Left lung (tissue), 10 donors: ENCODE data around the gene RCVRN. TPM values are rescaled to one million over a fixed set of nuclear protein-coding genes. Genes with fewer than 3 reads are reported as not detected.

Source experiments
- ATAC-seq: fragments of 200-7000 bp; cut with Tn5 transposase; one replicate; pipeline ENCODE4 v1.9.1; 2020; ENCODE audit warnings: moderate library complexity
- DNase-seq, 4 donors: peaks; one replicate each; pipeline ENCODE4 v3.0.0-alpha.2; 2013 to 2020
- H3K27ac ChIP-seq, 2 donors: fragments of 200-600 bp; sonication (generic) in 1 of 2; one replicate each; pipeline versions ENCODE4 v1.5.0 to v1.8.0; 2020 to 2021
- H3K27me3 ChIP-seq, 2 donors: fragments of 200-600 bp; sonication (generic) in 1 of 2; one replicate each; pipeline versions ENCODE4 v1.5.0 to v1.8.0; 2020 to 2021
- H3K36me3 ChIP-seq, 2 donors: fragments of 200-600 bp; sonication (generic) in 1 of 2; one replicate each; pipeline versions ENCODE4 v1.5.0 to v1.8.0; 2020 to 2021
- H3K4me1 ChIP-seq, 2 donors: fragments of 200-600 bp; one replicate each; pipeline ENCODE4 v1.8.0; 2021
- H3K4me3 ChIP-seq, 2 donors: fragments of 200-600 bp; sonication (generic) in 1 of 2; one replicate each; pipeline versions ENCODE4 v1.5.0 to v1.8.0; 2020 to 2021; ENCODE audit warnings: mild to moderate bottlenecking in 1 of 2
- H3K9me3 ChIP-seq, 2 donors: fragments of 200-600 bp; sonication (generic) in 1 of 2; one replicate each; pipeline versions ENCODE4 v1.5.0 to v1.8.0; 2020 to 2021
- intact Hi-C, 2 donors: fragments of 100-400 bp; cut with DNase I; formaldehyde crosslinking; loops; one replicate each; pipeline versions ENCODE4 v1.11.2 to v1.14.2; 2022
- polyA plus RNA-seq, 6 donors: library from polyadenylated mRNA; unstranded; fragments of 120-200 nt; gene quantifications; one replicate each; pipeline ENCODE4 v1.2.1, GENCODE V29; 2013; ENCODE audit not compliant: insufficient read length in 6 of 6
- total RNA-seq, 2 donors: library from RNA; stranded (reverse); fragmentation: NEBNext Ultra II Directional; extraction: Animal tissue kit (Norgen Biotek cat#: 25700); gene quantifications; one replicate each; pipeline ENCODE4 v1.2.1, GENCODE V29; 2021
- TF ChIP-seq, protein P1 (sequence below), 2 donors: fragments of 200-600 bp; sonication (generic) in 1 of 2; IDR thresholded peaks; one replicate each; pipeline versions ENCODE4 v1.5.0 to v1.8.0; 2021; ENCODE audit warnings: antibody characterized with exemption in 2 of 2
- donor health status: DM: no; HTN: yes; CAD: no.
- donor health status: DM: no; HTN: no; CAD: no.

Gene RCVRN
- total and polyA plus RNA-seq, 8 donors, result 0.17 to 0.67 (median 0.41) TPM

DNA sequence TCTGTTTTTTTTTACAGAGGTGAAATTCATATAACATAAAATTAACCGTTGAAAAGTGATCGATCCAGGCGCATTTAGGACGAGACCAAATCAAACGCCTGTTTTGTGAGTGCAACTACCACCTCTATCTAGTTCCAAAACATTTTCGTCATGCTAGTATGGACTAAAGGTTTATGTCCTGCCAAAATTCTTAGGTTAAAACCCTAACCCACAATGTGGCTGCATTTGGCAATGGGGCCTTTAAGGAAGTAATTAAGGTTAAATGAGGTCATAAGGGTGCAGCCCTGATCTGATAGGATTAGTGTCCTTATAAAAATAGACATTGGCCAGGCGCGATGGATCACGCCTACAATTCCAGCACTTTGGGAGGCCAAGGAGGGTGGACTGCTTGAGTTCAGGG is 32.8 kb upstream of the RCVRN start:
- Histone ChIP-seq H3K4me3 (no peak overlapping the region), H3K36me3 (peaks cover 0 to 90% of the 10 kb centered on the region in 2 donors), H3K4me1 (peaks cover 0 to 4% of the 10 kb centered on the region in 2 donors), H3K27ac (no peak overlapping the region), H3K9me3 (peaks cover 0 to 13% of the 10 kb centered on the region in 2 donors), H3K27me3 (peaks cover 0 to 9% of the 10 kb centered on the region in 2 donors)
- TF ChIP-seq, protein P1, sequence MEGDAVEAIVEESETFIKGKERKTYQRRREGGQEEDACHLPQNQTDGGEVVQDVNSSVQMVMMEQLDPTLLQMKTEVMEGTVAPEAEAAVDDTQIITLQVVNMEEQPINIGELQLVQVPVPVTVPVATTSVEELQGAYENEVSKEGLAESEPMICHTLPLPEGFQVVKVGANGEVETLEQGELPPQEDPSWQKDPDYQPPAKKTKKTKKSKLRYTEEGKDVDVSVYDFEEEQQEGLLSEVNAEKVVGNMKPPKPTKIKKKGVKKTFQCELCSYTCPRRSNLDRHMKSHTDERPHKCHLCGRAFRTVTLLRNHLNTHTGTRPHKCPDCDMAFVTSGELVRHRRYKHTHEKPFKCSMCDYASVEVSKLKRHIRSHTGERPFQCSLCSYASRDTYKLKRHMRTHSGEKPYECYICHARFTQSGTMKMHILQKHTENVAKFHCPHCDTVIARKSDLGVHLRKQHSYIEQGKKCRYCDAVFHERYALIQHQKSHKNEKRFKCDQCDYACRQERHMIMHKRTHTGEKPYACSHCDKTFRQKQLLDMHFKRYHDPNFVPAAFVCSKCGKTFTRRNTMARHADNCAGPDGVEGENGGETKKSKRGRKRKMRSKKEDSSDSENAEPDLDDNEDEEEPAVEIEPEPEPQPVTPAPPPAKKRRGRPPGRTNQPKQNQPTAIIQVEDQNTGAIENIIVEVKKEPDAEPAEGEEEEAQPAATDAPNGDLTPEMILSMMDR (IDR thresholded peaks at IDR 0.05), result no peak
- DNase-seq (no peak), ATAC-seq (no peak)
- intact Hi-C loops, result no loop called here

DNA sequence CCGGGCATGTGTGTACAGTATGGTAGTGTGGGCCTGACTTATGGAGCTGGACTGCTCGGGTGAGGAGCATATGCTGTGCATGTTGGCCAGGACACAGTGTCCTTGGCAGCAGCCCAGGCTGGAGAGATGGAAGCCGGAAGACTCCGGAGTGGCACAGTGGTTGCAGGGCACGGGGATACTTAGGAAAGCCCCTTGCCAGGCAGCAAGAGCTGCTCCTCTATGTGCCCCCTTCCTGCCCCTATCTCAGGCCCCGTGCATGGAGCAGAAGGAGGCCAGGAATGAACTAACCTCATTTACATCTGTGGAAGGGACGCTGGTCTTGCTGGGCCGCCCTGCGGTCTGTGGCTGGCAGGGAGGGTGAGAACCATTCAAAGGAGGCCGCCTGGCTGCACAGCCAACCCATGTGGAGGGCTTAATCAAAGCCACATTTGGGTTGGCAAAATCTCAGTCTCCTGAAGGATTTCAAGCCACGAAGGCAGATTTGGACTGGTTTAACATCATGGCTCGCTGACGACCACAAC is 32.2 kb upstream of the RCVRN start:
- H3K4me3 ChIP-seq, result no peak overlapping the region
- DNase-seq (peak in 2 of 4 donors; percentile 41 to 70), ATAC-seq (peak; percentile 44)
- H3K27me3 ChIP-seq, result peaks cover 0 to 15% of the 10 kb centered on the region in 2 donors
- H3K27ac ChIP-seq, result no peak overlapping the region
- peaks cover 0 to 4% of the 10 kb centered on the region in 2 donors for H3K4me1 ChIP-seq
- peaks cover 0 to 13% of the 10 kb centered on the region in 2 donors for H3K9me3 ChIP-seq
- intact Hi-C loops, result no loop called here
- H3K36me3 ChIP-seq, result peaks cover 0 to 90% of the 10 kb centered on the region in 2 donors
- TF ChIP-seq, protein P1 (IDR thresholded peaks at IDR 0.05), result no peak

DNA sequence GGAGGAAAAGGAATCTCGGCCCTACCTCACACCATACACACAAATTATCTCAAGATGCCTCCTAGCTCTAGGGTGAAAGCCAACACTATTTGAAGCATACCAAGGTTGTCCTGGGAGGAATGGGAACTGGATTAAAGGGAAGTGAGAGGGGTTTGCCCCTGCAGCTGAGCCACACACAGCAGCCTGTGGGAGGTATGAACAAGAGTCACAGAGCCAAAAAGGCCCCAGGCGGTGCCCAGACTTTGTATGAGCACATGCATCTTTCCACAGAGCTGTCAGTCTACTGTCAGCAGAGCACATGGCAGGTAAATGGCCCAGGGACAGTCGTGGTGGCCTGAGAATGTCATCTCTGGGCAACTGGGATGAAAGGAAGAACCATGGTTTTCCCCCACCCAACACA is 31.0 kb upstream of the RCVRN start:
- Histone ChIP-seq H3K9me3 (peaks cover 0 to 13% of the 10 kb centered on the region in 2 donors), H3K36me3 (peaks cover 0 to 90% of the 10 kb centered on the region in 2 donors), H3K27ac (no peak overlapping the region), H3K4me3 (no peak overlapping the region), H3K4me1 (peaks cover under 1 to 4% of the 10 kb centered on the region in 2 donors), H3K27me3 (peaks cover 0 to 19% of the 10 kb centered on the region in 2 donors)
- intact Hi-C loops, result no loop called here
- DNase-seq, result no peak
- ATAC-seq, result no peak
- TF ChIP-seq, protein P1 (IDR thresholded peaks at IDR 0.05), result no peak

DNA sequence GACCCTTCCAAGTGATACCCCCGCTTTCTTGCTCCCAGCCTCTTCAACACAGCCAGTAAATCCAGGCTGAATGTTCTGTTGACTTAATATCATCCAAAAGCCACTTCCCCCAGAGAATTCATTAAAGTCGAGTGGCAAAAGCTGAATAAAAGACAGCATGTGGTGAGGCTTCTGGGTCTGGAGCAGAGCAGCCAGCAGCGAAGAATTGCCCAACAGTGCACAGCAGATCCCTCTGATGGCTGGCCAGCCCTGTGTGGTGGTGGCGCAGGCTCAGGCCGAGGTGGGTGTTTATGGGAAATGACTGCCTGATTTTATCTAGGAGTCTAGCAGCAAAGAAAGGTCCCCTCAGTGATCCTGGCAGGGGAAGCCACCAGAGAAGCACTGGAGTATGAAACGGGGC is 30.3 kb upstream of the RCVRN start:
- TF ChIP-seq, protein P1 (IDR thresholded peaks at IDR 0.05), result no peak
- Histone ChIP-seq H3K27ac (no peak overlapping the region), H3K9me3 (peaks cover 0 to 13% of the 10 kb centered on the region in 2 donors), H3K4me1 (peaks cover 4 to 7% of the 10 kb centered on the region in 2 donors), H3K4me3 (no peak overlapping the region), H3K36me3 (peaks cover 0 to 90% of the 10 kb centered on the region in 2 donors), H3K27me3 (peaks cover 0 to 25% of the 10 kb centered on the region in 2 donors)
- DNase-seq, result no peak
- peak; percentile 19 for ATAC-seq
- intact Hi-C loops, result no loop called here

DNA sequence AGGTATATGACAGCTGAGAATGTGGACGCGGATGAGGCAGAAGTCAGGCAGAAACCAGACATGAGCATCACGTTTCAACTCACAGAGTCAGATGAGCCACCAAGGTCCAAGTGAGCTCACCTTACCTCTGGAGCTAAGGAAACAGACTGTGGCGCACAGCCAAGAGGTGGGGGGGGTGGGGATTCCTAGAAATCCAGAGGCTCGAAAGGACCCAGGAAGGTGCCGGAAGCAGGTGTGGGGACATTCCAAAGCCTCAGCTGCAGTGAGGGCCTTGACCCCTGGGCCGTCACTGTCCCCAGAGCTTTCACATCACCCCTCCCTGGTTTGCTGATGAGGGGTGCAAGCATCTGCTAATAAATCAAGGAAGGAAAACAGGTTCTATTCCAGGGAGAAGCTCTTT is 29.3 kb upstream of the RCVRN start:
- Histone ChIP-seq H3K4me3 (no peak overlapping the region), H3K4me1 (peaks cover 4 to 7% of the 10 kb centered on the region in 2 donors), H3K36me3 (peaks cover 0 to 90% of the 10 kb centered on the region in 2 donors), H3K27me3 (peaks cover 0 to 28% of the 10 kb centered on the region in 2 donors), H3K27ac (no peak overlapping the region), H3K9me3 (peaks cover 0 to 13% of the 10 kb centered on the region in 2 donors)
- intact Hi-C loops, result no loop called here
- ATAC-seq (no peak), DNase-seq (no peak)
- TF ChIP-seq, protein P1 (IDR thresholded peaks at IDR 0.05), result no peak
